Right atrium auricular region (tissue), 2 donors: ENCODE data around the gene ECEL1. TPM values are rescaled to one million over a fixed set of nuclear protein-coding genes. Genes with fewer than 3 reads are reported as not detected.

Source experiments
- DNase-seq: peaks from one replicate; pipeline ENCODE4 v3.0.0-alpha.2; 2019; ENCODE audit warnings: low spot score
- H3K27ac ChIP-seq, 2 donors: fragments of 200-600 bp; sonication (generic); 1 replicate in 1 of 2; 2 replicates in 1 of 2; pipeline ENCODE4 v1.5.1; 2016 to 2019
- H3K27me3 ChIP-seq, 2 donors: fragments of 200-600 bp; sonication (generic); one replicate each; pipeline versions ENCODE4 v1.5.1 to v1.6.0; 2017 to 2019
- H3K36me3 ChIP-seq: fragments of 200-600 bp; sonication (generic); one replicate; pipeline ENCODE4 v1.5.1; 2016
- H3K4me1 ChIP-seq, 2 donors: fragments of 200-600 bp; sonication (generic); one replicate each; pipeline versions ENCODE4 v1.5.1 to v1.6.0; 2017 to 2019
- H3K4me3 ChIP-seq, 2 donors: fragments of 200-600 bp; sonication (generic); 1 replicate in 1 of 2; 2 replicates in 1 of 2; pipeline ENCODE4 v1.5.1; 2017 to 2019; ENCODE audit warnings: mild to moderate bottlenecking in 1 of 2, moderate library complexity in 1 of 2
- H3K9me3 ChIP-seq, 2 donors: fragments of 200-600 bp; sonication (generic); one replicate each; pipeline ENCODE4 v1.5.1; 2019
- total RNA-seq, 2 donors: library from RNA; depleted of rRNA; stranded (reverse); fragments of >200 nt; gene quantifications; one replicate each; pipeline ENCODE4 v1.1.0, GENCODE V29; 2016
- TF ChIP-seq, protein P1 (sequence below), 2 donors: fragments of 200-600 bp; sonication (generic); IDR thresholded peaks; one replicate each; pipeline ENCODE4 v1.5.1; 2019; ENCODE audit warnings: antibody characterized with exemption in 2 of 2

The ECEL1 gene
- total RNA-seq, 2 donors from 2014 or later = not detected

DNA sequence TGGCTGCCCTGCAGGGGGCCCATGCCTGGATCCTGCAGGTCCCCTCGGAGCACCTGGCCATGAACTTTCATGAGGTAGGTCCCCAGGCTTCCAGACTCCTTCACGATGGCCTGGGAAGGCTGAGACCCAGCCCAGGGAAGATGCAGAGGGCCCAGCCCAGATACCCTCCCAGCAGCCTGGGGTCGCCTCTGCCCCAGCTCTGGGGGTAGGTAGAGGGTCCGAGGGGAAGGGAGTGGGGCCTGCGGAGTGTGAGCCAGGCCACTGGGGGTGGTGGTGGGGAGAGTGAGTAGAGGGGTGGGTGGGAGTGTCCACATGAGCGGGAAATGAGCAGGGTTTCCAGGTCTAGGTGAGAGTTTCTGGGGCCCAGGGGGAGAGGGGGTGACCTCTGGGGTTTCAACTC is 37.1 kb upstream of the ECEL1 start:
- Histone ChIP-seq H3K4me1 (peaks cover 0 to 47% of the 10 kb centered on the region in 2 donors), H3K4me3 (no peak overlapping the region), H3K27me3 (peaks cover 0 to 20% of the 10 kb centered on the region in 2 donors), H3K27ac (no peak overlapping the region), H3K36me3 (no peaks in the 10 kb centered on the region), H3K9me3 (no peaks in the 10 kb centered on the region)
- TF ChIP-seq, protein P1, sequence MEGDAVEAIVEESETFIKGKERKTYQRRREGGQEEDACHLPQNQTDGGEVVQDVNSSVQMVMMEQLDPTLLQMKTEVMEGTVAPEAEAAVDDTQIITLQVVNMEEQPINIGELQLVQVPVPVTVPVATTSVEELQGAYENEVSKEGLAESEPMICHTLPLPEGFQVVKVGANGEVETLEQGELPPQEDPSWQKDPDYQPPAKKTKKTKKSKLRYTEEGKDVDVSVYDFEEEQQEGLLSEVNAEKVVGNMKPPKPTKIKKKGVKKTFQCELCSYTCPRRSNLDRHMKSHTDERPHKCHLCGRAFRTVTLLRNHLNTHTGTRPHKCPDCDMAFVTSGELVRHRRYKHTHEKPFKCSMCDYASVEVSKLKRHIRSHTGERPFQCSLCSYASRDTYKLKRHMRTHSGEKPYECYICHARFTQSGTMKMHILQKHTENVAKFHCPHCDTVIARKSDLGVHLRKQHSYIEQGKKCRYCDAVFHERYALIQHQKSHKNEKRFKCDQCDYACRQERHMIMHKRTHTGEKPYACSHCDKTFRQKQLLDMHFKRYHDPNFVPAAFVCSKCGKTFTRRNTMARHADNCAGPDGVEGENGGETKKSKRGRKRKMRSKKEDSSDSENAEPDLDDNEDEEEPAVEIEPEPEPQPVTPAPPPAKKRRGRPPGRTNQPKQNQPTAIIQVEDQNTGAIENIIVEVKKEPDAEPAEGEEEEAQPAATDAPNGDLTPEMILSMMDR (IDR thresholded peaks at IDR 0.05) = no peak
- no peak for DNase-seq

DNA sequence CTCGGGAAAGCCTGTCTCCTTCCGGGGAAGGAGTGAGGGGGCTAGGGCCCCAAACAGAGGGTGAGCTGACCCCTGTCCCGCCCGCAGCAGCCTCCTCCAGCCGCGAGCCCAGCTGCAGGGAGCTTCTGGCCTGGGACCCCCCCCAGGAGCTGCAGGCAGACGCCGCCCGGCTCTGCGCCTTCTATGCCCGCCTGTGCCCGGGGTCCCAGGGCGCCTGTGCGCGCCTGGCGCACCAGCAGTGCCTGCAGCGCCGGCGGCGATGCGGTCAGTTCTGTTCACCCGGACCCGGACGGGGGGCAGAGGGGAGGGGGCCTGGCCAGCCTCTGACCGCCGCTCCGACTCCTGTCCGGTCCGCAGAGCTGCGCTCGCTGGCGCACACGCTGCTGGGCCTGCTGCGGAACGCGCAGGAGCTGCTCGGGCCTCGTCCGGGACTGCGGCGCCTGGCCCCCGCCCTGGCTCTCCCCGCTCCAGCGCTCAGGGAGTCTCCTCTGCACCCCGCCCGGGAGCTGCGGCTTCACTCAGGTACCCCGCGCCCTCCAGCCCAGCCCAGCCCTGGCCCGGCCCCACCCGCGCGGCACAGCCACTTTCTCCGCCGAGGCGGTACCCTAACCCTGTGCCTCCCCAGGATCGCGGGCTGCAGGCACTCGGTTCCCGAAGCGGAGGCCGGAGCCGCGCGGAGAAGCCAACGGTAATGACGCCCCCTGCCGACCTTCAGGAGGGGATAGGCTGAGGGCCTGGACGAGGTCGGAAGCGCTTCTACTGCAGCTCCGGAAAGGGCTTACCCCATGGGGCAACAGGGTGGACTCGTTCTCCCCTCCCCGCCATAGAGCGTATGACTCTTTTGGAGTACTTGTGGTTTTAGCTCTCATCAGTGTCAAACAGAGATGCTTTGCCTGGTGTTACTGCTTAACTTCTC is 36.3 kb upstream of the ECEL1 start:
- Histone ChIP-seq H3K4me3 (peak overlapping the region; percentile 15 to 44), H3K27ac (no peak overlapping the region), H3K27me3 (peaks cover 0 to 20% of the 10 kb centered on the region in 2 donors), H3K4me1 (peaks cover 0 to 47% of the 10 kb centered on the region in 2 donors), H3K9me3 (no peaks in the 10 kb centered on the region), H3K36me3 (no peaks in the 10 kb centered on the region)
- DNase-seq = no peak
- TF ChIP-seq, protein P1 (IDR thresholded peaks at IDR 0.05) = peak in 1 of 2 donors; percentile 31

DNA sequence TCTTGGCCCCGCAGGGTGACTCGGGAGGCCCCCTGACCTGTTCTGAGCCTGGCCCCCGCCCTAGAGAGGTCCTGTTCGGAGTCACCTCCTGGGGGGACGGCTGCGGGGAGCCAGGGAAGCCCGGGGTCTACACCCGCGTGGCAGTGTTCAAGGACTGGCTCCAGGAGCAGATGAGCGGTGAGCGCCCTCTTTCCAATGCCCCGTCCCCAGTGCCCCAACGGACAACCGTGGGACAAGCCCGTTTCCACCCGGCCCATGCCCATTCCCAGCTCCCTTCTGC is 35.7 kb upstream of the ECEL1 start:
- Histone ChIP-seq H3K36me3 (no peaks in the 10 kb centered on the region), H3K4me3 (peak overlapping the region; percentile 15 to 44), H3K4me1 (peaks cover 0 to 47% of the 10 kb centered on the region in 2 donors), H3K27ac (no peak overlapping the region), H3K27me3 (peaks cover 0 to 20% of the 10 kb centered on the region in 2 donors), H3K9me3 (no peaks in the 10 kb centered on the region)
- TF ChIP-seq, protein P1 (IDR thresholded peaks at IDR 0.05) = no peak
- no peak for DNase-seq

DNA sequence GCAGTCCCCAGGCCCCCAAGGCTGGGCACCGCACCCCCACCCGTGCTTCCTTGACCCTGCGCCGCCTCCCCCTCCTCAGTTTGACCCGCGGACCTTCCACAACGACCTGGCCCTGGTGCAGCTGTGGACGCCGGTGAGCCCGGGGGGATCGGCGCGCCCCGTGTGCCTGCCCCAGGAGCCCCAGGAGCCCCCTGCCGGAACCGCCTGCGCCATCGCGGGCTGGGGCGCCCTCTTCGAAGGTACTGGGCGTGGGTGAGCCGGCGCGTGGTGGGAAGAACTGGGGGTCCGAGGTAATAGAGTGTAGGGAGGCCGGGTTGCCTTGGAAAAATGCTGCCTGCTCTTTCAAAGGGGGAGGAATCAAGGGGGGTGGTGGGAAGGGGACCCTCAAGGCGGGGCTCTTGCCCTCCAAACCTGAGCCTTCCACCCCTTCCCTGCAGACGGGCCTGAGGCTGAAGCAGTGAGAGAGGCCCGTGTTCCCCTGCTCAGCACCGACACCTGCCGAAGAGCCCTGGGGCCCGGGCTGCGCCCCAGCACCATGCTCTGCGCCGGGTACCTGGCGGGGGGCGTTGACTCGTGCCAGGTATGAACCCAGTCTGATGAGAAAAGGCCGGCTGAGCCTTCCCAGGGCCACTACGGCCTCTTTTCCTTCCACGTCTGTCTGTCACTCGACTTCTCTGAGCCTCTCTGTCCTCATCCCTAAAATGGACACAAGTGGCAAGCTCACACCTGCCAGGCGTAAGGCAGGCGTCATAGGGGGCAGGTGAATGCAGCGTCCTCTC is 35.2 kb upstream of the ECEL1 start:
- Histone ChIP-seq H3K4me3 (peak overlapping the region in 1 of 2 donors; percentile 30), H3K27me3 (peaks cover 0 to 20% of the 10 kb centered on the region in 2 donors), H3K36me3 (no peaks in the 10 kb centered on the region), H3K9me3 (no peaks in the 10 kb centered on the region), H3K27ac (no peak overlapping the region), H3K4me1 (peaks cover 0 to 47% of the 10 kb centered on the region in 2 donors)
- no peak for DNase-seq
- TF ChIP-seq, protein P1 (IDR thresholded peaks at IDR 0.05) = no peak

DNA sequence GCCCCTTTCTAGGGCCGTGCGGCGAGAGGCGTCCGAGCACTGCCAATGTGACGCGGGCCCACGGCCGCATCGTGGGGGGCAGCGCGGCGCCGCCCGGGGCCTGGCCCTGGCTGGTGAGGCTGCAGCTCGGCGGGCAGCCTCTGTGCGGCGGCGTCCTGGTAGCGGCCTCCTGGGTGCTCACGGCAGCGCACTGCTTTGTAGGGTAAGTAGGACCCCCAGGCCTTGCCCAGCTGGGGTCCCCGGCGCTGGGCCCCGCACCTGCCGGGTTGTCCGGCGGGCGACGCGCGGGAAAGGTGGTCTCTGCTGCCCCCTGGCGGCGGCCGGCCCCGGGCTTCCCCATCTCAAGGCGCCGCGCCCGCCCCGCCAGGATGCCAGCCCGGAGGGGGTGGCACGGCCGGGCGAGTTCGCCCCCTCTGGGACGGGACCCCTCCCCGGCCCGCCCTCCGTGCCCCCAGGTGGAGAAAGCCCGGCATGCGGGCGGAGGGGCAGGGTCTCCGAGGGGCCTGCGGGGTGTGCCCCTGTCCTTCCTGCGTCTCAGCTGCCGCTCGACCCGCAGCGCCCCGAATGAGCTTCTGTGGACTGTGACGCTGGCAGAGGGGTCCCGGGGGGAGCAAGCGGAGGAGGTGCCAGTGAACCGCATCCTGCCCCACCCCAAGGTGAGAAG is 34.5 kb upstream of the ECEL1 start:
- Histone ChIP-seq H3K27ac (no peak overlapping the region), H3K4me3 (peak overlapping the region; percentile 10 to 30), H3K4me1 (peaks cover 0 to 47% of the 10 kb centered on the region in 2 donors), H3K27me3 (peaks cover 0 to 20% of the 10 kb centered on the region in 2 donors), H3K9me3 (no peaks in the 10 kb centered on the region), H3K36me3 (no peaks in the 10 kb centered on the region)
- no peak for DNase-seq
- TF ChIP-seq, protein P1 (IDR thresholded peaks at IDR 0.05) = peak; percentile 94 to 97
